Stimulated activated CD8-positive, alpha-beta memory T cell treated with anti-CD3 and anti-CD28 coated beads, Interleukin-15, amount 100 ng/mL, for 24 hours (primary cell): Measurements from ENCODE around the gene CENPF.
A peak's percentile ranks its signal among the peaks of the same experiment; 100 is the strongest.
"Not testable (repeated sequence)": the region's sequence is repeated elsewhere in the genome, so short reads cannot be mapped to it uniquely, and the experiment has no call there.

Experiments used
- DNase-seq: peaks from one replicate; pipeline ENCODE4 v3.0.0-alpha.2; 2020; ENCODE audit warnings: low read depth

The CENPF gene

DNA sequence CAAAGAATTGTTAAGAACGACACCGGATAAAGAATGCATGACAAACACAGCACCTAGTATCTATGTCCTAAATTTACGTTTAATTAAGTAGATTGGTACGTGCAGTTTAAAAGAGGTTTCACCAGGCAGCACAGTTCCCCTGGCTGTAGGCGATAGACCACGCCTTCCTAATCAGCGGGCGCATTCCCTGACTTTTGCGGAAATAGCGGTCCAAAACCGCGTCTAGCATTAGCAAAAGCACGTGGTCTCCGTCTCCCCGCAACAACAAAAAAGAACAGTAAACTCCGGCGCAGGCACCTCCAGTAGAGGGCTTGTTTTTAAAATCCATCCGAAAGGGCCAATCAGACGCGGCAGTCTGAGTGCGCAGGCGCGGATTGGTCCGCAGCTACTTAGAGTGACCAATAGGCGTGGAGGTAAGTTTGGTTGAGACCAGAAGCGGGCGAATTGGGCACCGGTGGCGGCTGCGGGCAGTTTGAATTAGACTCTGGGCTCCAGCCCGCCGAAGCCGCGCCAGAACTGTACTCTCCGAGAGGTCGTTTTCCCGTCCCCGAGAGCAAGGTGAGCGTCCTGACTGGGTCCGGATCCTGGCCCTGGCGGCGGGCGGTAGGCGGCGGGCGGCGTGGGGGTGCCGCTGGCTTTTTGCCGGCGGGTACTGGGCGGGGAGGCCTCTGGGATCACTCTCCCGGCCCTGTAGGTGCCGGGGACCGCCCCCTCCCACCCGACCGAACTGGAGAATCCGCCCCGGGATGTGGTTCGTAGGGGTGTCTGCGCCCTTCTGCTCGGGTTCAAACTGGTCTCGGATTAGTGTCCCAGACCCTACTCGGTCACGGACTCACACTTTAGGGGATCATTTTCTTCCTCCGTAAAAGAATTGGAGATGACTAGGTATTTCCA, at the start of gene CENPF:
CENPF (plus strand) TSS at position 432 of the 894 bp plus-strand sequence. CDS start 10,560 bp downstream, outside the sequence.
- DNase-seq: peak; percentile 69

GRCh38 chr1:214557952-214558735, 44.9 kb upstream of the CENPF start:
- no peak for DNase-seq

DNA sequence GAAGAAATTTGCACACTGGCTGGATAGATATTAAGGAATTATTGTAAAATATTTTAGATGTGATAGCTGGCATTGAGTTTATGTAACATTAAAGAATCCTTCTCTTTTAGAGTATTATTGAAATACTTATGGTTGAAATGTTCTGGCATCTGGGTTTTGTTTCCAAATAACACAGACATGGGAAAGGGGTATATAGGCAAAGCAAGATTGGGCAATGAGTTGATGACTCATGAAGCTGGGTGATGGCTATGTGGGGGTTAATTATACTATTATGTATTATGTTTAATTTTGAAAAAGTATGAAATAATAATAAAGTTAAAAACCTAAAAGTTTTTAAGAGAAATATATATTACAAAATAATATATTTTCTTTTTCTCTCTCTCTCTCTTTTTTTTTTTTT, 39.1 kb upstream of the CENPF start:
- no peak for DNase-seq

DNA sequence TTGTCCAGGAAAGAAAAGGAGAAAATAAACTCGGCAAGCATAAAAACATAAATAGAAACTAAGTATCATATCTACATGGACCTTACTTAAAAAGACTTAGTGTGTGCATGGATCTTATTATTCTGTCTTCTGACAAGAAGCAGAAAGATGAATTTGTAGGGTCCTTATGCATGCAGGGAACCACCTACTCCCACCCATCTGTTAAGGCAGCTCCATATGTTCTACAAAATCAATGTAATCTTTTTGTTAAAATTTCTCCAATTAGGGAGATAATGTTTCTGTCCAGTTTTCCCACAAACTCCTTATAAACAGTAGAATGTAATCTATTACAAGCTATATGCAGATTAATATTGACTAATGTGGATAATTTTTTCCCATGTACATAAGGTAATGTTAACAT, 37.7 kb upstream of the CENPF start:
- DNase-seq: no peak

- DNase-seq: no peak
Measured at GRCh38 chr1:214566158-214567104, 36.6 kb upstream of the CENPF start.

DNA sequence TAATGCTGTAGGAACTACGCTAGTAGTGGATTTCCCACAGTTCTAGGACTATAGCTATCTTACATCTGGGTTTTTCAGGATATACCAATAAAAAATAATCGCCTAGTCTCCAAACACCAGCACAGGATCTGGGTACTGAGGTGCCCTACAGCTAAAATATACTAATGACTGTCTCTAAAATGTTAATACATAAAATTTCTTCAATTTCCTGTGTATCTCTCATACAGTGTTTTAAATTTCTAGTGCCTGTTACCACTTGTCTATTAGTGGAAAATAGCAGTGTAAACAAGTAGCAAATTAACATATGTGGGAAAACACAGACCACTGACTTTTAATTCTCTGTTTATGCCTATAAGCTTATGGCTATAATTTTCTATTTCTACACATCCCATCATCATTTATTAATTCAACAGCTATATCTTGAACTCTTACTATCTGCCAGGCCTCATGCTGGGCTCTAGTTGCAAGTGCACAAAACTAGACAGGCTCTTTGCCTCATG, 35.5 kb upstream of the CENPF start:
- DNase-seq: no peak

- no peak for DNase-seq
Measured at GRCh38 chr1:214568328-214568727, 34.7 kb upstream of the CENPF start.

GRCh38 chr1:214569357-214570004, 33.5 kb upstream of the CENPF start:
- DNase-seq: no peak

GRCh38 chr1:214570442-214570841, 32.6 kb upstream of the CENPF start:
- no peak for DNase-seq

- DNase-seq: no peak
Measured at GRCh38 chr1:214571281-214571680, 31.7 kb upstream of the CENPF start.

GRCh38 chr1:214573386-214574318, 29.3 kb upstream of the CENPF start:
- no peak for DNase-seq

DNA sequence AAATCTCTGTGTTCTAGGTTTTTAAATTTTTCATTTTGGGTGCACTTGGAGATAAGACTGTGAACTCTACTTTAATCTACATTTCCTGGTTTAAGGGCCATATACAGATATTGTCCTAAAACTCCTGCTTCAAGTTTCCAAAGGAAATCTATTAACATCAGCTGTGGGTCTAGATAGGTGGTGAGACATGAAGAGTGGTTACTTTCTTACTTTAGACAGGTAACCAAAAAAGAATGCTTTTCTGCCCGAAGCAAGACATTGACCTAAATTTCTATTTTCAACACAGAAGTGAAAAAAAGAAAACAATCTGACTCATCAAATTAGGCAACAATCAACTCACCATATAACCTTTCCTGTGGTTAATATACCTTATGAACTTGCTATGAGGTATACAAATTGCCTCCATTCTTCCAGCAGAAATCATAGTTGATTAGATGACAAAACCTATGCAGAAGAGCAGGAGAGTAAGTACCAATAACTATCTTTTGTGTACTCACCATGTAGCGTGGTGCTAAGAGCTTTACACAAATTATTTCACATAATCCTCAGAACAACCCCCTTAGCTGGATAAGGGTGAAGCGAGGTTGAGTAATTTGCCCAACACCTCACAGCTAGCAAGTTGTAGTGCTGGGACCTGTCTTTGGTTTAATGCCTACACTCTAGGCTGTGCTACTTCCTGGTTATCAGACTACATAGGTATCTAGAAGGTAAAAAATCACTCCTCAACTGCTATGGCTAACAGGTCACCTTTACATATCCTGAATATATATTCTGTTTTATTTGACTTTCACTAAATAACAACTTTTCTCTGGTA, 28.2 kb upstream of the CENPF start:
- no peak for DNase-seq

DNA sequence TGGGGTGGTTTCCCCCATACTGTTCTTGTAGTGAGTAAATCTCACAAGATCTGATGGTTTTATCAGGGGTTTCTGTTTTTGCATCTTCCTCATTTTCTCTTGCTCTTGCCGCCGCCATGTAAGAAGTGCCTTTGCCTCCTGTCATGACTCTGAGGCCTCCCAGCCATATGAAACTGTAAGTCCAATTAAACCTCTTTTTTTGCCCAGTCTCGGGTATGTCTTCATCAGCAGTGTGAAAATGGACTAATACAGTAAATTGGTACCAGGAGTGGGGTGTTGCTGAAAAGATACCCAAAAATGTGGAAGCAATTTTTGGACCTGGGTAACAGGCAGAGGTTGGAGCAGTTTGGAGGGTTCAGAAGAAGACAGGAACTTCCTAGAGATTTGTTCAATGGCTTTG, 26.9 kb upstream of the CENPF start:
- DNase-seq: not testable (repeated sequence)

- DNase-seq: no peak
Measured at GRCh38 chr1:214579183-214579582, 23.8 kb upstream of the CENPF start.

- no peak for DNase-seq
Measured at GRCh38 chr1:214581785-214582184, 21.2 kb upstream of the CENPF start.

GRCh38 chr1:214582289-214582891, 20.6 kb upstream of the CENPF start:
- no peak for DNase-seq

- DNase-seq: no peak
Measured at GRCh38 chr1:214583113-214583512, 19.9 kb upstream of the CENPF start.

GRCh38 chr1:214583824-214584554, 19.0 kb upstream of the CENPF start:
- no peak for DNase-seq
